Measurements from ENCODE around the gene DACT2. TPM values are rescaled to one million over a fixed set of nuclear protein-coding genes. Genes with fewer than 3 reads are reported as not detected.

The DACT2 gene
- total and polyA plus RNA-seq, 2 of the 8 experiments (the other 6 are each of a cell fraction or from before 2014, with no cell fraction given): 2.9 to 3.1 TPM

DNA sequence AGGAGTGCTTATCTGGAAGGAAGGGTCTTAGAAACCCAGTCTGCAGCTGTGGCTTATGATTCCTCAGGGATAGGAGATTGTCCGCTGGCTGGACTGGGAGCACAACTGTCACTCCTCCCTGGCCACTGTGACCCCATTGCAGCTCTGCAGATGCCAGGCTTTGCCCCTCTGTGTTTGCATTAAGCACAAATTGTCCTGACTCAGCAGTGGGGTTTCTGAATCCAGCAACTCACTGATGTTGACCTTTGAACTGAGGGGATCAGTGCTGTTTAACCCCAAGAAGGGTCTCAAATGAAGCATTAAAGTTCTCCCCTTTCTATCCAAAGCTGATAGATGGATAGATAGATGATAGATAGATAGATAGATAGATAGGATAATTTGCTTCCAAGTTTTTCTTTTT, 29.5 kb downstream of the DACT2 start:
- H3K36me3 ChIP-seq (ENCODE audit: control insufficient read depth in 2 of 4, insufficient read depth in 4 of 4, low read length in 3 of 4): no peaks in the 10 kb centered on the region
- H4K20me1 ChIP-seq (replicated peaks in 1 of 2; ENCODE audit: control insufficient read depth in 1 of 2, insufficient read depth in 2 of 2, low read length in 2 of 2): no peaks in the 10 kb centered on the region
- no peak overlapping the region for H2BK20ac ChIP-seq (ENCODE audit: low read length)
- H2BK5ac ChIP-seq (ENCODE audit: low read depth, low read length): no peak overlapping the region
- H3K23ac ChIP-seq (ENCODE audit: insufficient read length): no peak overlapping the region
- H3K27me3 ChIP-seq (replicated peaks in 1 of 4; ENCODE audit: control insufficient read depth in 3 of 4, extremely low read depth in 1 of 4, insufficient read depth in 3 of 4, low read length in 3 of 4): no peaks in the 10 kb centered on the region; a peak in 1 of 7 replicates
- H3K18ac ChIP-seq (ENCODE audit: extremely low read depth, low read length): no peak overlapping the region
- ChIA-PET POLR2A (ENCODE audit: partially characterized antibody) (interaction anchor here (0.7 kb wide), 1 partner anchor 23 kb away, joined by 4 read pairs; no protein-coding TSS in a partner anchor), CTCF (ENCODE audit: partially characterized antibody) (interaction anchor here (1.0 to 3.7 kb wide), 2 partner anchors 12 to 66 kb away, joined by 3 to 12 read pairs; no protein-coding TSS in a partner anchor)
- no peak overlapping the region for H3K4ac ChIP-seq (replicated peaks; ENCODE audit: insufficient read length, low read depth, low read length)
- 100% methylated on average over 1 of the region's 1 CpG; no CpG with 5 or more reads in 1 of the 2 experiments for WGBS, 2 experiments (ENCODE audit: extremely low coverage in 1 of 2, insufficient coverage in 1 of 2, insufficient read length in 1 of 2, insufficient replicate concordance in 2 of 2, low coverage in 1 of 2, low lambda C conversion rate in 2 of 2, missing lambda C conversion rate in 1 of 2)
- no peaks in the 10 kb centered on the region for H3K79me1 ChIP-seq (ENCODE audit: low read depth, low read length)
- H3K27ac ChIP-seq (ENCODE audit: low read depth, low read length): no peak overlapping the region
- H3K23me2 ChIP-seq (ENCODE audit: low read depth, low read length): no peaks in the 10 kb centered on the region
- H3K9me3 ChIP-seq (ENCODE audit: insufficient read depth in 2 of 2, low read depth in 1 of 2, low read length in 1 of 2): peaks cover 4 to 6% of the 10 kb centered on the region in 2 experiments; a peak in 2 of 4 replicates
- H3K9ac ChIP-seq (replicated peaks in 1 of 4; ENCODE audit: extremely low read depth in 1 of 4, low read depth in 3 of 4, low read length in 3 of 4): no peak overlapping the region
- no peak overlapping the region for H3K4me3 ChIP-seq (ENCODE audit: extremely low read depth in 1 of 4, insufficient read depth in 2 of 4, low read depth in 3 of 4, low read length in 4 of 4)
- no peak overlapping the region for H2AFZ ChIP-seq (ENCODE audit: low read length)
- DNase-seq (ENCODE audit: low read depth in 1 of 2, low spot score in 2 of 2) (no peak), FAIRE-seq (no peak)
- H3K4me1 ChIP-seq (replicated peaks in 1 of 4; ENCODE audit: control insufficient read depth in 3 of 4, insufficient read depth in 4 of 4, low read length in 3 of 4): no peaks in the 10 kb centered on the region
- H4K8ac ChIP-seq (ENCODE audit: extremely low read depth, insufficient read depth, low read length): no peak overlapping the region
- H2BK12ac ChIP-seq (ENCODE audit: low read depth, low read length): no peak overlapping the region
- no peak overlapping the region for H2AK5ac ChIP-seq (ENCODE audit: low read depth, low read length)
- no peak overlapping the region for H3K4me2 ChIP-seq (ENCODE audit: insufficient read depth in 1 of 2, low read depth in 2 of 2, low read length in 2 of 2)
- H4K5ac ChIP-seq (ENCODE audit: insufficient read length, low read depth, low read length): no peak overlapping the region
- no peak overlapping the region for H2BK120ac ChIP-seq (replicated peaks; ENCODE audit: low read depth, low read length)
- no peak overlapping the region for H2BK15ac ChIP-seq (ENCODE audit: low read length)
- no peak overlapping the region for H4K91ac ChIP-seq (replicated peaks; ENCODE audit: insufficient read length, low read length)
- no peaks in the 10 kb centered on the region for H3K79me2 ChIP-seq (ENCODE audit: control insufficient read depth in 1 of 2, insufficient read depth in 2 of 2, low read length in 2 of 2)
- H3K14ac ChIP-seq (ENCODE audit: insufficient read length): no peak overlapping the region
- no peak overlapping the region for H3K56ac ChIP-seq (replicated peaks; ENCODE audit: insufficient read length, low read depth, low read length)
